ENCODE data around the gene DCAF8. TPM values are rescaled to one million over a fixed set of nuclear protein-coding genes. Genes with fewer than 3 reads are reported as not detected.

The DCAF8 gene
- total and polyA plus RNA-seq, 2 experiments from 2014 or later, result 79.7 to 80.4 TPM

DNA sequence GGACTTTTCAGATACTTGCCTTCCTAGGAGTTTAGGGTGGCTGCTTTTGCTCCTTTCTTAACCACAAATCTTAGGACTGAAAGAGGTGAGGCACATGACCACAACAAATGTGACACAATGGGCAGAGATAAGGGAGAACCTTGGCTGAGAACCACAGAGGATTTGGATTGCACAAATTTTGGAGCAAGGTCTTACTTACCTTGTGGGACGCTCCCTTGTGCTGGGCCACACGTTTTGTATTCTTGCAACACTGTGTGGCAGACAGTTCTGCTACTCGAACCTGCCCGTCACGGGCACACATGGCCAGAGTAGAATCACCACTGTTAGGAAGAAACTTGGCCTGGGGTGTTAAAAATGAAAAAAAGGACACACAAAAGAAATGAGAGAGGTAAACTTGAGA, 23.9 kb downstream of the DCAF8 start:
- 84 to 89% methylated on average over 5 of the region's 5 CpGs for WGBS, 2 experiments (ENCODE audit: low coverage in 1 of 2, low lambda C conversion rate in 2 of 2, missing lambda C conversion rate in 2 of 2)
- in situ Hi-C loops (cut with MboI), result no loop called here
- H3K27ac ChIP-seq, result no peak overlapping the region
- H3K4me3 ChIP-seq, result no peak overlapping the region
- no peak overlapping the region for H2AFZ ChIP-seq
- H3K4me1 ChIP-seq (ENCODE audit: insufficient read depth), result no peaks in the 10 kb centered on the region
- H3K27me3 ChIP-seq (replicated peaks; ENCODE audit: insufficient read depth), result no peaks in the 10 kb centered on the region
- peaks cover 23% of the 10 kb centered on the region for H3K79me2 ChIP-seq (ENCODE audit: insufficient read depth)
- no peak overlapping the region for H3K9ac ChIP-seq
- H4K20me1 ChIP-seq (ENCODE audit: insufficient read depth), result no peaks in the 10 kb centered on the region
- H3K36me3 ChIP-seq (ENCODE audit: low read depth), result peaks cover 45% of the 10 kb centered on the region
- no peak overlapping the region for H3K4me2 ChIP-seq (ENCODE audit: unreplicated experiment)
- no peaks in the 10 kb centered on the region for H3K9me3 ChIP-seq (ENCODE audit: low read depth)
- DNase-seq, result no peak
- no peak for TF ChIP-seq EZH2 (IDR thresholded peaks at IDR 0.05; ENCODE audit: insufficient read depth, poor library complexity, severe bottlenecking)
- no peak for TF ChIP-seq EZH2phosphoT487 (IDR thresholded peaks at IDR 0.05; ENCODE audit: insufficient read depth, low read depth)
- H3F3A ChIP-seq (ENCODE audit: insufficient read depth), result no peaks in the 10 kb centered on the region
- H3K9me2 ChIP-seq (ENCODE audit: insufficient read depth), result no peaks in the 10 kb centered on the region

- in situ Hi-C loops (cut with MboI), result no loop called here
These were observed 24.8 kb downstream of the DCAF8 start for GRCh38 chr1:160237558-160237957.

DNA sequence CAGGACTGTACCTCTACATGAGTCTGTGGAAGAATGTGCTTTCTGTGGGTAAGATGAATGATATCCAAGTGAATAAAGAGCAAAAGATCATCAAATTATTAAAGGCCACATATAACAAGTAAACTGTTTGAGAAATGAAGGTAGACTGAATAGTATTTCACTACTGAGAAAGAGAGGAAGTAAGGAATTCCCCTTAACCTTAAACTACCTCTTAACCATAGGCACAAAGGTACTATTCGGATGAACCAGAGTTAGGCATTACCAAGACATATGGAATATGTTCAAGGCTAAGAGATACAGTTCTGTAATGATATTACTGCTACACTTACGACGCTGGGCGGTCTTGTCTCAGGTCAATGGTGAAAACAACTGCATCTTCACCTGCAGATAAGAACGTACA, 25.5 kb downstream of the DCAF8 start:
- in situ Hi-C loops (cut with MboI), result no loop called here
- H3K4me3 ChIP-seq, result no peak overlapping the region
- peaks cover 49% of the 10 kb centered on the region for H3K36me3 ChIP-seq (ENCODE audit: low read depth)
- H3K27ac ChIP-seq, result no peak overlapping the region
- DNase-seq, result no peak
- H4K20me1 ChIP-seq (ENCODE audit: insufficient read depth), result no peaks in the 10 kb centered on the region
- H3K9ac ChIP-seq, result no peak overlapping the region
- H3F3A ChIP-seq (ENCODE audit: insufficient read depth), result no peaks in the 10 kb centered on the region
- 0 out of 2 replicates have a peak, but pooled peaks cover 10% of the 10 kb centered on the region for H3K79me2 ChIP-seq (ENCODE audit: insufficient read depth)
- H3K27me3 ChIP-seq (replicated peaks; ENCODE audit: insufficient read depth), result no peaks in the 10 kb centered on the region
- no peaks in the 10 kb centered on the region for H3K4me1 ChIP-seq (ENCODE audit: insufficient read depth)
- 98% methylated on average over 5 of the region's 5 CpGs for WGBS, 2 experiments (ENCODE audit: low coverage in 1 of 2, low lambda C conversion rate in 2 of 2, missing lambda C conversion rate in 2 of 2)
- no peak overlapping the region for H2AFZ ChIP-seq
- H3K9me3 ChIP-seq (ENCODE audit: low read depth), result no peaks in the 10 kb centered on the region
- no peaks in the 10 kb centered on the region for H3K9me2 ChIP-seq (ENCODE audit: insufficient read depth)
- TF ChIP-seq EZH2 (IDR thresholded peaks at IDR 0.05; ENCODE audit: insufficient read depth, poor library complexity, severe bottlenecking), result no peak
- TF ChIP-seq EZH2phosphoT487 (IDR thresholded peaks at IDR 0.05; ENCODE audit: insufficient read depth, low read depth), result no peak
- no peak overlapping the region for H3K4me2 ChIP-seq (ENCODE audit: unreplicated experiment)

More at GRCh38 chr1:160237558-160237957, 24.8 kb downstream of the DCAF8 start:
- 92 to 98% methylated on average over 2 of the region's 2 CpGs for WGBS, 2 experiments (ENCODE audit: low coverage in 1 of 2, low lambda C conversion rate in 2 of 2, missing lambda C conversion rate in 2 of 2)
- Histone ChIP-seq H3K27ac (no peak overlapping the region), H3K4me1 (ENCODE audit: insufficient read depth) (no peaks in the 10 kb centered on the region), H4K20me1 (ENCODE audit: insufficient read depth) (no peaks in the 10 kb centered on the region), H3F3A (ENCODE audit: insufficient read depth) (no peaks in the 10 kb centered on the region), H3K4me3 (no peak overlapping the region), H3K9me2 (ENCODE audit: insufficient read depth) (no peaks in the 10 kb centered on the region), H3K79me2 (ENCODE audit: insufficient read depth) (peaks cover 17% of the 10 kb centered on the region), H3K9ac (no peak overlapping the region), H3K4me2 (ENCODE audit: unreplicated experiment) (no peak overlapping the region), H2AFZ (no peak overlapping the region), H3K9me3 (ENCODE audit: low read depth) (no peaks in the 10 kb centered on the region), H3K27me3 (replicated peaks; ENCODE audit: insufficient read depth) (no peaks in the 10 kb centered on the region), H3K36me3 (ENCODE audit: low read depth) (peaks cover 46% of the 10 kb centered on the region)
- DNase-seq, result no peak
- TF ChIP-seq EZH2phosphoT487 (IDR thresholded peaks at IDR 0.05; ENCODE audit: insufficient read depth, low read depth) (no peak), EZH2 (IDR thresholded peaks at IDR 0.05; ENCODE audit: insufficient read depth, poor library complexity, severe bottlenecking) (no peak)

GRCh38 chr1:160232911-160233310, 29.4 kb downstream of the DCAF8 start:
- no peaks in the 10 kb centered on the region for H3K27me3 ChIP-seq (replicated peaks; ENCODE audit: insufficient read depth)
- H3K79me2 ChIP-seq (ENCODE audit: insufficient read depth), result no peaks in the 10 kb centered on the region
- in situ Hi-C loops (cut with MboI), result no loop called here
- no peak overlapping the region for H3K27ac ChIP-seq
- no peaks in the 10 kb centered on the region for H3K4me1 ChIP-seq (ENCODE audit: insufficient read depth)
- H3K9ac ChIP-seq, result no peak overlapping the region
- H2AFZ ChIP-seq, result no peak overlapping the region
- H4K20me1 ChIP-seq (ENCODE audit: insufficient read depth), result no peaks in the 10 kb centered on the region
- H3K36me3 ChIP-seq (ENCODE audit: low read depth), result peaks cover 55% of the 10 kb centered on the region
- H3K9me3 ChIP-seq (ENCODE audit: low read depth), result no peaks in the 10 kb centered on the region
- TF ChIP-seq EZH2 (IDR thresholded peaks at IDR 0.05; ENCODE audit: insufficient read depth, poor library complexity, severe bottlenecking), result no peak
- TF ChIP-seq EZH2phosphoT487 (IDR thresholded peaks at IDR 0.05; ENCODE audit: insufficient read depth, low read depth), result no peak
- no peaks in the 10 kb centered on the region for H3F3A ChIP-seq (ENCODE audit: insufficient read depth)
- H3K4me3 ChIP-seq, result no peak overlapping the region
- no peak overlapping the region for H3K4me2 ChIP-seq (ENCODE audit: unreplicated experiment)
- H3K9me2 ChIP-seq (ENCODE audit: insufficient read depth), result no peaks in the 10 kb centered on the region
- DNase-seq, result no peak

DNA sequence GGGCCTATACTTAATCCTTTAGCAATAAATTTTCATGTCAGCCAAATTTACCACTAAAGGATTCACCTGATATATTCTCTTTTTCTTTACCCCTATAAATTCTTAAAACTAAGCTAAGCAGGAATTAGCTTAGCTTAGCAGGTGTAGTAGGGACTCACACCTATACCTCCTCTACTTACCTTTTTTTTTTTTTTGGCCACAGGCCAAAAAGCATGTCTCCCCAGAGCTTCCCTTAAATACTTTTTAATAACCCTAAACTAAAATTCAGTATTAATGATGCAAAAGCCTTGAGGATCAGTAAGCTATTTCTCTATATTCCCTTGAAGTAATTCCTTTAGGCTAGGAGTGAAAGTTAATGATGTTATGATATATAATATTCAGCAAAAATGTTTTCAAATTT, 33.9 kb downstream of the DCAF8 start:
- Histone ChIP-seq H3K4me2 (ENCODE audit: unreplicated experiment) (no peak overlapping the region), H3K9me2 (ENCODE audit: insufficient read depth) (no peaks in the 10 kb centered on the region), H3F3A (ENCODE audit: insufficient read depth) (no peaks in the 10 kb centered on the region), H3K9me3 (ENCODE audit: low read depth) (no peaks in the 10 kb centered on the region), H2AFZ (no peak overlapping the region), H3K4me1 (ENCODE audit: insufficient read depth) (no peaks in the 10 kb centered on the region), H3K36me3 (ENCODE audit: low read depth) (peaks cover 68% of the 10 kb centered on the region), H4K20me1 (ENCODE audit: insufficient read depth) (no peaks in the 10 kb centered on the region), H3K4me3 (no peak overlapping the region), H3K9ac (no peak overlapping the region), H3K27me3 (replicated peaks; ENCODE audit: insufficient read depth) (no peaks in the 10 kb centered on the region), H3K27ac (no peak overlapping the region), H3K79me2 (ENCODE audit: insufficient read depth) (no peaks in the 10 kb centered on the region)
- no peak for DNase-seq
- no peak for TF ChIP-seq EZH2 (IDR thresholded peaks at IDR 0.05; ENCODE audit: insufficient read depth, poor library complexity, severe bottlenecking)
- TF ChIP-seq EZH2phosphoT487 (IDR thresholded peaks at IDR 0.05; ENCODE audit: insufficient read depth, low read depth), result no peak
- in situ Hi-C loops (cut with MboI), result no loop called here

Data from GM23248 (cell line).